WTC11 (cell line): ENCODE measurements around the gene CEP192. TPM values are rescaled to one million over a fixed set of nuclear protein-coding genes. Genes with fewer than 3 reads are reported as not detected.

ENCODE experiments used
- ATAC-seq: fragments of 200-7000 bp; cut with Tn5 transposase; 2 replicates; pipeline ENCODE4 v1.10.0; 2021; ENCODE audit warnings: mild to moderate bottlenecking, moderate library complexity
- CTCF ChIA-PET: fragments of 300-600 bp; sonication (Branson Sonifier 250); formaldehyde crosslinking; loops from one replicate; lab custom pipeline; 2021; ENCODE audit warnings: antibody characterized with exemption; lab: Charles Lee
- POLR2A ChIA-PET: fragments of 350-600 bp; sonication (Branson Sonifier 250); formaldehyde crosslinking; loops from one replicate; lab custom pipeline; 2021; ENCODE audit warnings: antibody characterized with exemption; lab: Charles Lee
- DNase-seq: peaks from one replicate; pipeline ENCODE4 v3.0.0; 2021; ENCODE audit warnings: low spot score
- H3K27ac Mint-ChIP-seq: 2 replicates; pipeline ENCODE4 v1.8.0; 2021; ENCODE audit warnings: mixed read lengths
- H3K27me3 Mint-ChIP-seq: 2 replicates; pipeline ENCODE4 v1.8.0; 2021; ENCODE audit warnings: low read depth, mild to moderate bottlenecking, moderate library complexity, mixed read lengths
- H3K36me3 Mint-ChIP-seq: 2 replicates; pipeline ENCODE4 v1.8.0; 2021; ENCODE audit warnings: mixed read lengths
- H3K4me1 Mint-ChIP-seq: 2 replicates; pipeline ENCODE4 v1.8.0; 2022; ENCODE audit warnings: mixed read lengths
- H3K4me3 Mint-ChIP-seq: 2 replicates; pipeline ENCODE4 v1.8.0; 2021; ENCODE audit warnings: mild to moderate bottlenecking, moderate library complexity, mixed read lengths
- H3K9me3 Mint-ChIP-seq: 2 replicates; pipeline ENCODE4 v1.8.0; 2021; ENCODE audit warnings: mixed read lengths
- AFF4 ChIP-seq: sonication (generic); formaldehyde crosslinking; IDR thresholded peaks from 2 replicates; pipeline ENCODE4 v1.8.1; 2023; ENCODE audit warnings: mild to moderate bottlenecking, missing genetic modification reagents, borderline replicate concordance
- AR ChIP-seq: fragments of 250-450 bp; sonication (Bioruptor Pico); IDR thresholded peaks from 2 replicates; pipeline ENCODE4 v1.9.0; 2021; ENCODE audit warnings: mild to moderate bottlenecking
- ARID4B ChIP-seq: sonication (generic); formaldehyde crosslinking; IDR thresholded peaks from 2 replicates; pipeline ENCODE4 v1.8.0; 2023; ENCODE audit warnings: missing genetic modification reagents, mild to moderate bottlenecking, borderline replicate concordance
- CDX4 ChIP-seq: fragments of 250-450 bp; sonication (Bioruptor Pico); IDR thresholded peaks from 2 replicates; pipeline ENCODE4 v1.9.0; 2021; ENCODE audit warnings: moderate library complexity, mild to moderate bottlenecking, inconsistent platforms, borderline replicate concordance
- E2F5 ChIP-seq: sonication (generic); formaldehyde crosslinking; IDR thresholded peaks from 2 replicates; pipeline ENCODE4 v1.8.1; 2022; ENCODE audit warnings: mild to moderate bottlenecking, moderate library complexity, missing genetic modification reagents
- HMGA2 ChIP-seq: fragments of 250-450 bp; sonication (Bioruptor Pico); IDR thresholded peaks from 2 replicates; pipeline ENCODE4 v1.4.0; 2021; ENCODE audit warnings: mild to moderate bottlenecking, moderate library complexity
- JUN ChIP-seq: sonication (generic); formaldehyde crosslinking; IDR thresholded peaks from 2 replicates; pipeline ENCODE4 v1.8.0; 2023; ENCODE audit warnings: mild to moderate bottlenecking, missing genetic modification reagents
- OVOL2 ChIP-seq: fragments of 250-450 bp; sonication (Bioruptor Pico); IDR thresholded peaks from 2 replicates; pipeline ENCODE4 v1.9.0; 2021; ENCODE audit warnings: mild to moderate bottlenecking, borderline replicate concordance
- TP53 ChIP-seq: sonication (generic); formaldehyde crosslinking; IDR thresholded peaks from 2 replicates; pipeline ENCODE4 v1.8.1; 2023; ENCODE audit warnings: mild to moderate bottlenecking, missing genetic modification reagents
- USF1 ChIP-seq: sonication (generic); formaldehyde crosslinking; IDR thresholded peaks from 2 replicates; pipeline ENCODE4 v1.8.0; 2022; ENCODE audit warnings: mild to moderate bottlenecking, missing genetic modification reagents
- ZNF281 ChIP-seq: sonication (generic); formaldehyde crosslinking; IDR thresholded peaks from 2 replicates; pipeline ENCODE4 v1.8.0; 2023; ENCODE audit warnings: mild to moderate bottlenecking, missing genetic modification reagents
- ZNF423 ChIP-seq: fragments of 250-450 bp; sonication (Bioruptor Pico); IDR thresholded peaks from 2 replicates; pipeline ENCODE4 v2.1.2; 2022; ENCODE audit warnings: mild to moderate bottlenecking, moderate library complexity
- ZNF671 ChIP-seq: fragments of 250-450 bp; sonication (Bioruptor Pico); IDR thresholded peaks from 2 replicates; pipeline ENCODE4 v1.8.0; 2021; ENCODE audit warnings: mild to moderate bottlenecking
- total RNA-seq: library from RNA; stranded (reverse); gene quantifications from 3 replicates; pipeline ENCODE4 v1.2.3, GENCODE V29; 2021

CEP192 gene
- total RNA-seq, 1 experiment from 2014 or later, result 25.4 TPM

GRCh38 chr18:13043066-13043465, 51.9 kb downstream of the CEP192 start:
- CTCF ChIA-PET, result no interaction called here

More at GRCh38 chr18:13043066-13043465, 51.9 kb downstream of the CEP192 start:
- Mint-ChIP-seq H3K36me3 (peaks cover 39% of the 10 kb centered on the region), H3K4me1 (no peaks in the 10 kb centered on the region), H3K4me3 (no peak overlapping the region), H3K9me3 (no peaks in the 10 kb centered on the region), H3K27ac (no peak overlapping the region), H3K27me3 (no peaks in the 10 kb centered on the region)
- TF ChIP-seq USF1 (CRISPR knock-in tag) (no peak), E2F5 (CRISPR knock-in tag) (no peak), CDX4 (no peak), ZNF281 (CRISPR knock-in tag) (no peak), HMGA2 (no peak), JUN (CRISPR knock-in tag) (no peak), AR (no peak), AFF4 (CRISPR knock-in tag) (no peak), OVOL2 (CRISPR knock-in tag) (no peak), ZNF671 (CRISPR knock-in tag) (no peak), ARID4B (no peak), ZNF423 (CRISPR knock-in tag) (no peak), TP53 (no peak)
- no peak for ATAC-seq
- POLR2A ChIA-PET, result no interaction called here
- no peak for DNase-seq
